ENCODE measurements around the gene SASH3.

The SASH3 gene

DNA sequence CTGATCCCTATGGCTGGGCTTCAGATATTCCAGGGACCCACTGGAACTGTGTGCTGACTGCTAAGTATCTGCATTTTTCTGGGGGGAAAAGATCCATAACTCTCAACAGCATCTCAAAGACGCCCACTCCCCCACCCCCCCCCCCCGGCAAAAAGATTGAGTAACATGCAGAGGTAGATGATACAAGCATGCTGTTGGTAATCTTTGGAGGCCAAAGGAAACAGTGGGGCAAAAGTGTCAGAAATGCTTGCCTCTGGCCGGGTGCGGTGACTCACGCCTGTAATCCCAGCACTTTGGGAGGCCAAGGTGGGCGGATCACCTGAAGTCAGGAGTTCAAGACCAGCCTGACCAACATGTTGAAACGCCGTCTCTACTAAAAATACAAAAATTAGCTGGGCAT, 28.8 kb upstream of the SASH3 start:
- Histone ChIP-seq H3K4me2 (ENCODE audit: low read depth, low read length) (no peak overlapping the region), H3F3A (ENCODE audit: insufficient read depth, low read length) (no peaks in the 10 kb centered on the region), H3K36me3 (replicated peaks; ENCODE audit: insufficient read depth, low read length) (no peaks in the 10 kb centered on the region), H3K9me2 (replicated peaks; ENCODE audit: insufficient read depth, low read length) (no peaks in the 10 kb centered on the region), H3K4me1 (ENCODE audit: low read length) (no peaks in the 10 kb centered on the region), H3K79me2 (ENCODE audit: low read length) (no peaks in the 10 kb centered on the region), H3K27ac (ENCODE audit: low read length) (no peak overlapping the region), H3K27me3 (replicated peaks; ENCODE audit: insufficient read depth, low read length) (no peaks in the 10 kb centered on the region), H3K9ac (ENCODE audit: low read length) (no peak overlapping the region), H3K9me3 (replicated peaks; ENCODE audit: insufficient read depth, low read length) (no peaks in the 10 kb centered on the region), H4K20me1 (ENCODE audit: insufficient read depth, low read length) (no peaks in the 10 kb centered on the region), H2AFZ (ENCODE audit: low read length) (no peak overlapping the region), H3K4me3 (ENCODE audit: low read length) (no peak overlapping the region)
- no peak for DNase-seq
- no peak for TF ChIP-seq EZH2 (optimal IDR thresholded peaks at IDR 0.05; ENCODE audit: low read depth, low read length)
- TF ChIP-seq, protein P1, sequence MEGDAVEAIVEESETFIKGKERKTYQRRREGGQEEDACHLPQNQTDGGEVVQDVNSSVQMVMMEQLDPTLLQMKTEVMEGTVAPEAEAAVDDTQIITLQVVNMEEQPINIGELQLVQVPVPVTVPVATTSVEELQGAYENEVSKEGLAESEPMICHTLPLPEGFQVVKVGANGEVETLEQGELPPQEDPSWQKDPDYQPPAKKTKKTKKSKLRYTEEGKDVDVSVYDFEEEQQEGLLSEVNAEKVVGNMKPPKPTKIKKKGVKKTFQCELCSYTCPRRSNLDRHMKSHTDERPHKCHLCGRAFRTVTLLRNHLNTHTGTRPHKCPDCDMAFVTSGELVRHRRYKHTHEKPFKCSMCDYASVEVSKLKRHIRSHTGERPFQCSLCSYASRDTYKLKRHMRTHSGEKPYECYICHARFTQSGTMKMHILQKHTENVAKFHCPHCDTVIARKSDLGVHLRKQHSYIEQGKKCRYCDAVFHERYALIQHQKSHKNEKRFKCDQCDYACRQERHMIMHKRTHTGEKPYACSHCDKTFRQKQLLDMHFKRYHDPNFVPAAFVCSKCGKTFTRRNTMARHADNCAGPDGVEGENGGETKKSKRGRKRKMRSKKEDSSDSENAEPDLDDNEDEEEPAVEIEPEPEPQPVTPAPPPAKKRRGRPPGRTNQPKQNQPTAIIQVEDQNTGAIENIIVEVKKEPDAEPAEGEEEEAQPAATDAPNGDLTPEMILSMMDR (IDR thresholded peaks at IDR 0.05; ENCODE audit: low read length), result no peak
- TF ChIP-seq EZH2phosphoT487 (IDR thresholded peaks at IDR 0.05; ENCODE audit: low read length), result no peak

DNA sequence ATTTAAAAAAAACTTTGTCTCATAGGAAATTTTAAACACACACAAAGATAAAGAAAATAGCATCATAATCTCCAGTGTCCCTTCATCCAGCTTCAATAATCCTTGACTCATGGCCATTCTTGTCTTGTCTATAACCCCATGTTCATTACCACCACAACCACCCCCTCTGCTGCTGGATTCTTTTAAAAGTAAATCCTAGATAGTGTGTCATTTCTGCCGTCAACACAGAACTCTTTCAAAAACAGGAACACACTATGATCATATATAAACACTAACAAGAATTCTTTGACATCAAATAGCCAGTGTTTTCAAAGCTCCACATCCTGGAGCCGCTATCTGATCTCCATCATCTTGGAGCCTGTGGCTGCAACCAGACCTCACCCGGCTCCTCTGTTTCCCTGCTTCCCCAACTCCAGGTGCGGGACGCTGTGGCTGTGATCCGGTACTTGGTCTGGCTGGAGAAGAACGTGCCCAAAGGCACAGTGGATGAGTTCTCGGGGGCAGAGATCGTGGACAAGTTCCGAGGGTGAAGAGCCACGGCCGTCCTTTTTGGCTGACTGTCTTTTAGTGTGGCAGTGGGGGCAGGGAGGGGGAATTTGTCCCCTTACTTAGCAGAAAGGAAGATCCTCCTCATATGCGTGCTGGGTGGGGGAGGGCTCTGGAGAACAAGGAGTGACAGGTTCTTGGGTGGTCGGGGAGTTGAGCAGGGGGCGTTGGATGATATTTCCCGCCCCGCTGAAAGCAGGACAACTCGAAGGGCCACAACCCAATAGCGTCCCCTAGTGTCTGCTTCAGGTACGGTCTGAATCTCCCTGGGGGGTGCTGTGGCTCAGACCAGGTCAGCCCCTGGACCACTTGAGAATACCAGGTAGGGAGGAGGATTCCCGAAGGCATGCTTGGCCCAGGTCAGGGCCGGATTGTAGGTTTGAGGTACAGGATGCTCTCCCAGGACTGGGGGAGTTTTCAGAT, 25.4 kb upstream of the SASH3 start:
- Histone ChIP-seq H3K36me3 (replicated peaks; ENCODE audit: insufficient read depth, low read length) (no peaks in the 10 kb centered on the region), H3K9me2 (replicated peaks; ENCODE audit: insufficient read depth, low read length) (no peaks in the 10 kb centered on the region), H3K27me3 (replicated peaks; ENCODE audit: insufficient read depth, low read length) (no peaks in the 10 kb centered on the region), H3F3A (ENCODE audit: insufficient read depth, low read length) (no peaks in the 10 kb centered on the region; the same call in 1 of the 2 replicates), H2AFZ (ENCODE audit: low read length) (no peak overlapping the region), H3K27ac (ENCODE audit: low read length) (no peak overlapping the region), H3K4me1 (ENCODE audit: low read length) (peaks cover 7% of the 10 kb centered on the region), H3K4me3 (ENCODE audit: low read length) (no peak overlapping the region), H3K4me2 (ENCODE audit: low read depth, low read length) (no peak overlapping the region), H4K20me1 (ENCODE audit: insufficient read depth, low read length) (no peaks in the 10 kb centered on the region), H3K79me2 (ENCODE audit: low read length) (no peaks in the 10 kb centered on the region), H3K9me3 (replicated peaks; ENCODE audit: insufficient read depth, low read length) (no peaks in the 10 kb centered on the region), H3K9ac (ENCODE audit: low read length) (no peak overlapping the region)
- TF ChIP-seq, protein P1 (IDR thresholded peaks at IDR 0.05; ENCODE audit: low read length), result peak; percentile 32
- TF ChIP-seq EZH2phosphoT487 (IDR thresholded peaks at IDR 0.05; ENCODE audit: low read length), result no peak
- DNase-seq, result no peak

DNA sequence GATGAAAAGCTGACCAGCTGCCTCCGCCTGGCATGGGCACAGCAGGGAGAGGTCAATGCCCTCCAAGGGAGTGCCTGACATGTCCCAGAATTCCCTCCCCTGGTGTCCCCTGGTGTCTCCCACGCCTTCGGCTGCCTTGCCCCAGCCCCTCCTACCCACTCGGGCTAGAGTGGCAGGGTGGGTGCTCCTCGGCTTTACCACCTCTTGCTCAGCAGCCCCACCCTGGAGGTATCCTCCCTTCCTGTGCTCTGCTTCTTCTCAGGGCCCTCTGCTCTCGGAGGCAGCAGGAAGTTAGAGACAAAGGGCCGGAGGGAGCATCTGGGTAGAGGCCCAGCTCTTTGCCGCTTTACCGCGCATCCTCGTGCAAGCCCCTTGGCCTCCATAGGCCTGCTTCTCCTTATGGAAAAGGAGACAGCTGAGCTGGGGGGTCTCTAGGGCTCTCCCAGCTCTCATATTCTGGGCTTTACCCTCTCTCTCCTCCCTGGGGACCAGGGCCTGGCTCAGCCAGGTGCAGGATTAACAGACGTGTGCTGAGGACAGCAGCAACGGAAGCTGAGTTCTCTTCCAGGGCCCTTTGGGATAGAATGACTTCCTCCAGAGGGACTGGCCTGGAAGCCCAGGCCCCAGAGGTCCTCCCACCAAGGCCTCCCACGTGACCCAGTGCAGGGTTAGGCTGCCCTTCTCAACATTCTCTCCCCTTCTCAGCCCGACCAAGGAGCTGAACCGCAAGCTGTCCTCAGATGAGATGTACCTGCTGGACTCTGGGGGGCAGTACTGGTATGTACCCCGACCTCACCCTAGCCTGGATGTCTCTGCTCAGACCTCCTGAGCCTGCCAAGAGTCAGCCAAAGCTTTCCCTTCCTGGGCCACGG, 23.7 kb upstream of the SASH3 start:
- H3F3A ChIP-seq (ENCODE audit: insufficient read depth, low read length), result peaks cover 5% of the 10 kb centered on the region; the same call in 1 of the 2 replicates
- DNase-seq, result no peak
- no peak overlapping the region for H3K9ac ChIP-seq (ENCODE audit: low read length)
- H3K4me2 ChIP-seq (ENCODE audit: low read depth, low read length), result no peak overlapping the region
- no peaks in the 10 kb centered on the region for H3K27me3 ChIP-seq (replicated peaks; ENCODE audit: insufficient read depth, low read length)
- no peaks in the 10 kb centered on the region for H3K9me3 ChIP-seq (replicated peaks; ENCODE audit: insufficient read depth, low read length)
- no peaks in the 10 kb centered on the region for H3K79me2 ChIP-seq (ENCODE audit: low read length)
- H3K27ac ChIP-seq (ENCODE audit: low read length), result no peak overlapping the region
- no peak for TF ChIP-seq EZH2 (optimal IDR thresholded peaks at IDR 0.05; ENCODE audit: low read depth, low read length)
- TF ChIP-seq, protein P1 (IDR thresholded peaks at IDR 0.05; ENCODE audit: low read length), result no peak
- TF ChIP-seq EZH2phosphoT487 (IDR thresholded peaks at IDR 0.05; ENCODE audit: low read length), result no peak
- no peaks in the 10 kb centered on the region for H3K9me2 ChIP-seq (replicated peaks; ENCODE audit: insufficient read depth, low read length)
- H4K20me1 ChIP-seq (ENCODE audit: insufficient read depth, low read length), result no peaks in the 10 kb centered on the region
- H2AFZ ChIP-seq (ENCODE audit: low read length), result no peak overlapping the region
- H3K4me1 ChIP-seq (ENCODE audit: low read length), result peaks cover 20% of the 10 kb centered on the region
- H3K36me3 ChIP-seq (replicated peaks; ENCODE audit: insufficient read depth, low read length), result no peaks in the 10 kb centered on the region
- H3K4me3 ChIP-seq (ENCODE audit: low read length), result no peak overlapping the region
